Astrocyte of the spinal cord (primary cell): ENCODE data around the gene RGL1.

ENCODE experiments used
- DNase-seq: peaks from one replicate; pipeline ENCODE4 v3.0.0; 2011; ENCODE audit warnings: low read depth, low spot score
- H3K4me3 ChIP-seq: 2 replicates; pipeline ENCODE4 v1.5.1; 2011; ENCODE audit warnings: low read depth, mild to moderate bottlenecking, low read length, moderate library complexity
- in situ Hi-C: cut with HindIII; loops from 2 replicates; pipeline ENCODE4 v1.10.0; 2017; ENCODE audit warnings: low sequenced_read_pairs
- TF ChIP-seq, protein P1 (sequence below): IDR thresholded peaks from 2 replicates; pipeline ENCODE4 v1.5.1; 2012; ENCODE audit warnings: low read depth, mild to moderate bottlenecking, low read length, inconsistent platforms

The RGL1 gene

GRCh38 chr1:183817576-183818288 is 12.8 kb downstream of the RGL1 start:
- in situ Hi-C loops: no loop called here
- DNase-seq: no peak
- TF ChIP-seq, protein P1, sequence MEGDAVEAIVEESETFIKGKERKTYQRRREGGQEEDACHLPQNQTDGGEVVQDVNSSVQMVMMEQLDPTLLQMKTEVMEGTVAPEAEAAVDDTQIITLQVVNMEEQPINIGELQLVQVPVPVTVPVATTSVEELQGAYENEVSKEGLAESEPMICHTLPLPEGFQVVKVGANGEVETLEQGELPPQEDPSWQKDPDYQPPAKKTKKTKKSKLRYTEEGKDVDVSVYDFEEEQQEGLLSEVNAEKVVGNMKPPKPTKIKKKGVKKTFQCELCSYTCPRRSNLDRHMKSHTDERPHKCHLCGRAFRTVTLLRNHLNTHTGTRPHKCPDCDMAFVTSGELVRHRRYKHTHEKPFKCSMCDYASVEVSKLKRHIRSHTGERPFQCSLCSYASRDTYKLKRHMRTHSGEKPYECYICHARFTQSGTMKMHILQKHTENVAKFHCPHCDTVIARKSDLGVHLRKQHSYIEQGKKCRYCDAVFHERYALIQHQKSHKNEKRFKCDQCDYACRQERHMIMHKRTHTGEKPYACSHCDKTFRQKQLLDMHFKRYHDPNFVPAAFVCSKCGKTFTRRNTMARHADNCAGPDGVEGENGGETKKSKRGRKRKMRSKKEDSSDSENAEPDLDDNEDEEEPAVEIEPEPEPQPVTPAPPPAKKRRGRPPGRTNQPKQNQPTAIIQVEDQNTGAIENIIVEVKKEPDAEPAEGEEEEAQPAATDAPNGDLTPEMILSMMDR: no peak
- H3K4me3 ChIP-seq: no peak overlapping the region

DNA sequence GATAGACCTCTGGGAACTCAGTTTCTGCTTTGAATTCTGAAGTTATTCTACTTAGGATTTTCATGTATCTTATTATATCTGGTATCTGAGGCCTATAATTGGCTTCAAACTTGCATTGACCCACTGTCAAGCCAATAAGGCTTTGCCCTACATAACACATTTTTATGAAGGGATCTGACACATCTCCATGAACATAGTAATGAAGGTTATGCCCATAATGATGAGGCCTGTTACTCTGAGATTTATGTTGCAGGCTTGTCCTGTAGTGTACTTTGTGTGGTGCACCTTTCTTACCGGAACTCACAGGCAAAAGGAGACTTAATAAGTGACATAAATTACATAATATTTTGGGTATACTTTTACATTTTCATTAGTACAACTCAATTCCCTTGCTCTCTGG is 14.1 kb downstream of the RGL1 start:
- DNase-seq: no peak
- no peak overlapping the region for H3K4me3 ChIP-seq
- TF ChIP-seq, protein P1: no peak
- in situ Hi-C loops: no loop called here

DNA sequence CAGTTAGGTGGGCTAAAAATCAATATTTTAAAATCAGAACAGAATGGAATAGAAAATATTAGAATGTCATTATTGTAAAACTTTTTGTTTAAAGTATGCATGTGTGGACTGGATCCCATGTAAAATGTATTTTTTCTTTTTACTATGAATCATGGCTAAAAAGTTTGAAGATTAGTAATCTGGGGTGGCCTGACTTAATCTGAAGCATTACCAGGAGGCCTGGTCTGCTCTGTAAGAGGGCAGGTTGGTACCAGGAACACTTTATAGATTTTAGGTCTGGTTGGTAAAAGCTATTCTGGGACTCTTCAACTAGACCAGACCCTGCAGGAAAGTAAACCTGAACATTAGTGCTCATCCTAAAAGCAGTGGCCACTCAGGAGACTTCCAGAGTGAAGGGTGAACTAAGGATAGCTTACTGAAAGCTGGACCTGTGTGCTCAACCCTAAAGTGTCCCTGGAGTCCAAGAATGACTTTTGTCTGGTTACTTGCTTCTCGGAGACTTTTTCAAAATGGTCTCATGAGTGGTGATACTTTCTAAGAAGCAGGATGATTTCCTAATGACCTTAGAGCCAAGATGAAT is 16.5 kb downstream of the RGL1 start:
- no peak for DNase-seq
- no peak overlapping the region for H3K4me3 ChIP-seq
- TF ChIP-seq, protein P1: no peak
- in situ Hi-C loops: no loop called here

DNA sequence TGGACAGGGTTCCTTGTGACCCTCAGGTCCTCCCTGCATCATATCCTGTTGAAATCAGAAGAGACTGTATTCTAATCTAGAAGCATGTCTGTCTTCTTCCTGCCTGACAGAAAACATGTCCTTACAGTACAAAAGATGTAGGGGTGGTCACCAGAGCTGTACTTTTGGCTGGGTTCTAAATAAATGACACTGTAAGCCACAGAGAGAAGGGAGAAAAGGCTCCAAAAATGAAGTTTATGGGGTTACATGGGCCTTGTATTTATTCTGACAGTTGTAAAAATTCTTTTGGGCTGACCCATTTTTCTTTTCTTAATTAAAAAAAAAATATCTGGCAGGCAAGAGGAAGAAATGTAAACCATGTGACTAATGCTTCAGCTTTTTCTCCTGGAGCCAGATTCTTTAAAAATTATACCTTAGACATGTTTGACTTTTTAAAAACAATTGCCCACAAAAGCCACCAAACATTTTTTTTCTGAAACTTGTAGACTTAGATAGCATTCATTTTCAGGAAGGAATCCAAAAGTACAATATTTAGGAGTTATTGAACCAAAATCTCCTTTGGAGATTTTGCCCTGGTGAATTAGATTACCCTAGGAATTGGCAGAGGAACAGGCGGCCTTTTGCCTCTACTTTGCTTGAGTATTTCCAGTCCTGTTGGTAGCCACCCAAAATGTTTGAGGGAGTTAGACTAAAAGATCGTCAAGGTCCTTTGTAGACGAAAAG is 17.1 kb downstream of the RGL1 start:
- no peak for DNase-seq
- in situ Hi-C loops: no loop called here
- TF ChIP-seq, protein P1: no peak
- H3K4me3 ChIP-seq: no peak overlapping the region

- DNase-seq: no peak
- in situ Hi-C loops: no loop called here
- no peak overlapping the region for H3K4me3 ChIP-seq
- TF ChIP-seq, protein P1: no peak
Observed at GRCh38 chr1:183824291-183824690, 19.4 kb downstream of the RGL1 start.

GRCh38 chr1:183827801-183828200 is 22.9 kb downstream of the RGL1 start:
- TF ChIP-seq, protein P1: no peak
- no peak for DNase-seq
- in situ Hi-C loops: no loop called here
- no peak overlapping the region for H3K4me3 ChIP-seq
